Mesendoderm (in vitro differentiated cells): ENCODE results near the gene LHX1.
A peak's percentile ranks its signal among the peaks of the same experiment; 100 is the strongest.

Experiments used
- DNase-seq: peaks from one replicate; pipeline ENCODE4 v3.0.0; 2013
- H2AK5ac ChIP-seq: 2 replicates; pipeline ENCODE4 v1.6.1; 2013; ENCODE audit warnings: low read length, inconsistent platforms
- H2BK120ac ChIP-seq: 2 replicates; pipeline ENCODE4 v1.6.1; 2013; ENCODE audit warnings: low read depth, mild to moderate bottlenecking, low read length, moderate library complexity, mixed read lengths
- H2BK15ac ChIP-seq: replicated peaks from 2 replicates; pipeline ENCODE4 v1.6.1; 2013; ENCODE audit warnings: low read depth, mild to moderate bottlenecking, moderate library complexity
- H2BK5ac ChIP-seq: 2 replicates; pipeline ENCODE4 v1.6.1; 2013; ENCODE audit warnings: low read length, inconsistent platforms
- H3K18ac ChIP-seq: 2 replicates; pipeline ENCODE4 v1.6.1; 2013; ENCODE audit warnings: mild to moderate bottlenecking, low read length, mixed read lengths
- H3K23ac ChIP-seq: one replicate; pipeline ENCODE4 v1.6.1; 2013; ENCODE audit warnings: low read length
- H3K27ac ChIP-seq: 2 replicates; pipeline ENCODE4 v1.5.1; 2013; ENCODE audit warnings: low read depth, mild to moderate bottlenecking, inconsistent platforms, low read length, moderate library complexity
- H3K27me3 ChIP-seq: 2 replicates; pipeline ENCODE4 v1.6.1; 2013; ENCODE audit warnings: low read length, control low read depth, mild to moderate bottlenecking, inconsistent platforms; ENCODE audit not compliant: insufficient read depth, poor library complexity
- H3K36me3 ChIP-seq: 2 replicates; pipeline ENCODE4 v1.6.1; 2013; ENCODE audit warnings: low read length, inconsistent platforms; ENCODE audit not compliant: control insufficient read depth, insufficient read depth
- H3K4ac ChIP-seq: one replicate; pipeline ENCODE4 v1.6.1; 2013; ENCODE audit warnings: low read depth, mild to moderate bottlenecking, low read length, moderate library complexity
- H3K4me1 ChIP-seq: 2 replicates; pipeline ENCODE4 v1.6.1; 2013; ENCODE audit warnings: low read depth, low read length, inconsistent platforms; ENCODE audit not compliant: control insufficient read depth
- H3K4me2 ChIP-seq: 2 replicates; pipeline ENCODE4 v1.6.1; 2013; ENCODE audit warnings: low read length
- H3K4me3 ChIP-seq: 2 replicates; pipeline ENCODE4 v1.5.1; 2013; ENCODE audit warnings: mild to moderate bottlenecking, low read length
- H3K56ac ChIP-seq: one replicate; pipeline ENCODE4 v1.6.1; 2013; ENCODE audit warnings: low read length
- H3K79me1 ChIP-seq: 2 replicates; pipeline ENCODE4 v1.6.1; 2013; ENCODE audit warnings: low read length, inconsistent platforms
- H3K79me2 ChIP-seq: 2 replicates; pipeline ENCODE4 v1.6.1; 2013; ENCODE audit warnings: mild to moderate bottlenecking, low read length; ENCODE audit not compliant: control insufficient read depth, insufficient read depth
- H3K9ac ChIP-seq: 2 replicates; pipeline ENCODE4 v1.6.1; 2013; ENCODE audit warnings: low read length, inconsistent platforms
- H4K5ac ChIP-seq: one replicate; pipeline ENCODE4 v1.6.1; 2013; ENCODE audit warnings: low read length
- H4K8ac ChIP-seq: one replicate; pipeline ENCODE4 v1.6.1; 2013; ENCODE audit warnings: low read depth, mild to moderate bottlenecking, control low read depth, low read length, moderate library complexity
- WGBS: extraction: QIAGEN DNeasy Blood & Tissue Kit; methylation state at CpG from one replicate; pipeline ENCODE4 v1.1.7; 2013; ENCODE audit warnings: low lambda C conversion rate, missing lambda C conversion rate; ENCODE audit not compliant: insufficient coverage; ENCODE audit errors: extremely low coverage; 5-methylcytosine and 5-hydroxymethylcytosine counted together

The LHX1 gene

DNA sequence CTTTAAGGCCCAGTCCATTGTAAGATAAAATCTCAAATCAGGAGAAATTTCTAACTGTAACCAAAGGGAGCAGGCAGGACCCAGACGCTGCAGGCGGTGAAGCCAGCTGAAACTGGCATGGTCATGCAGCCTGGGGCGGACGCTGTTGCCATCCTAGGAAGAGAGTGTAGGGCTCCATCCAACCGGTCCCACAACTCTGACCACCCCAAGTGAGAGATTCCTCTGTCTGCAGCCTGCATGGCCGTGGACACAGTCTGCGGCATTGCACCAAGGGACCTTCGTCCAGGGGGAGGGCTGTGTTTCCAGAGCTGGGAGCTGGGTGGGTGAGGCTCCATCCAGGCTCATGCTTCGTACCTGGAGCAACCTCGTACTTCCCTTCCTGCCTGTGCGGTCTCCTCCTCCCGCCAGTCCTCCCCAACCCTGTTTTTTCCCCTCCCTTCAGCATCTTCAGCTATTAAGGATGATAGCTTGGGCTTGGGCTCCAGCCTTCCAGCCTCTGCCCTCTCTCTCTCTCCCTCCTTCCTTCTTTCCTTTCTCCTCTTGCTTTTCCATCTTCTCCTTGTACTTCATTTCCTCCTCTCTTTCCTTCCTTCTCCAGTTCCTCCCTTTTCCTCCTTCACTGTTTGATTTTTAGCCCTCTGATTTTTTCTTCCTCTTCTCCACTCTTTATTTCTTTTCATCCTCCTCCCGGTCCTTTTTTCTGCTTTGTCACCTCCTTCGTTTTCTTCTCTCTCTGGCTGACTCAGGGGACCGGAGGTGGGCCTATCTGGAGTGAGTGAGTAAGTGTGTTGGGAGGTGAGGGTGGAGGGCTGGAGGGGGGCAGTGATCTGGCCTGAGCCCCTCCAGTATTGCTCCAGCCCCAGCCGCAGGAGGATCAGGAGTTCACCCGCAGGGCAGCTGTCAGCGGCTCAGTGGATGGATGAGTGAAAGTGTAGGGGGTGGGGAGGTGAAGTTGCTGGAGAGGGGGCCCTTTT is 17.0 kb upstream of the LHX1 start:
- Histone ChIP-seq H3K27me3 (no peaks in the 10 kb centered on the region), H3K18ac (peak overlapping the region; percentile 76), H3K4me3 (no peak overlapping the region), H3K4me2 (no peak overlapping the region), H2BK15ac (no peak overlapping the region), H2BK120ac (no peak overlapping the region), H4K8ac (no peak overlapping the region), H3K23ac (no peak overlapping the region), H2AK5ac (peak overlapping the region; percentile 57), H3K4me1 (peaks cover 45% of the 10 kb centered on the region), H3K79me1 (peaks cover 2% of the 10 kb centered on the region), H3K9ac (peak overlapping the region; percentile 55), H3K4ac (peak overlapping the region; percentile 83), H2BK5ac (peak overlapping the region; percentile 43), H3K27ac (peak overlapping the region; percentile 88), H3K79me2 (peaks cover 1% of the 10 kb centered on the region), H3K56ac (peak overlapping the region; percentile 63), H3K36me3 (peaks cover under 1% of the 10 kb centered on the region), H4K5ac (no peak overlapping the region)
- DNase-seq = peak; percentile 77
- no CpG with 5 or more reads among the region's 18 CpGs for WGBS

DNA sequence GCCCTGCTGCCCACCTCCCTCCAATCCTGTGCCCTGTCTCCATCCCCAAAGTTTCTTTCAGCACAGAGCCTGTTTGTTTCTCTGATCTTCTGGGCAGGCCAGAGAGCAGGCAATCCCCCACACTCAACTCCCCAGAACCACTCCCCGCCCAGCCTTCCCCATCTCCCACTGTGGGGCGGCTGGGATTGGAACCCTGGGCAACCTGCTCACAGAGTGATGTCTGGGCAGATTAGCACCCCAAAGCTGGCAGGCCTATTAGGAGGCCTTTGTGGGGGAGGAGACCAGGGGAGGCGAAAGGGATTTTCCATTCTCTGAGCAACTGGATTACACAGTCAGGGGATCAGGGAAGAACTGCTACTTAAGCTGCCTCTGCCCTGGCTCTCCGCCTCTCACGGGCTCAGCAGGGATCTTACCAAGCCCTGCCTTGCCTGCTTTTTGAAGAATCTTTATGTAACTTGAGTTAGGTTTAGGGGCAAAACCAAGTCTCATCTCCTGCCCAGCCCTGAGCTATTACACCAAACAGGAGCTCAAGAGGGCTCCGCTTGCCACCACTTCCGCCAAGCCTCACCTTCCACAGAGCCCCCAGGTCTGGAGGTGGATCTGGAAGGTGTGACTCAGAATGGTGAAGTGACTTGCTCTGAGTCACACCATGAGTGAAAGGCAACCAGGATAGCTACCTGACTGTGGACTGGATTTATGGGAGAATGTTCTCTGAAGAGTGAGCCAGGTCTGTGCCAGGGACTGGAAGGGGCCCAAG is 16.0 kb upstream of the LHX1 start:
- no peak overlapping the region for H2BK15ac ChIP-seq
- peak; percentile 92 for DNase-seq
- H3K56ac ChIP-seq = peak overlapping the region; percentile 74
- peak overlapping the region; percentile 83 for H3K4ac ChIP-seq
- H3K36me3 ChIP-seq = peaks cover 2% of the 10 kb centered on the region
- H2BK120ac ChIP-seq = no peak overlapping the region
- peaks cover 53% of the 10 kb centered on the region for H3K4me1 ChIP-seq
- peak overlapping the region; percentile 6 for H2AK5ac ChIP-seq
- H3K27me3 ChIP-seq = no peaks in the 10 kb centered on the region
- H3K79me2 ChIP-seq = peaks cover 3% of the 10 kb centered on the region
- peak overlapping the region; percentile 55 for H3K9ac ChIP-seq
- peaks cover 5% of the 10 kb centered on the region for H3K79me1 ChIP-seq
- no peak overlapping the region for H4K5ac ChIP-seq
- peak overlapping the region; percentile 28 for H2BK5ac ChIP-seq
- WGBS = no CpG with 5 or more reads among the region's 7 CpGs
- no peak overlapping the region for H3K4me3 ChIP-seq
- peak overlapping the region; percentile 76 for H3K18ac ChIP-seq
- peak overlapping the region; percentile 88 for H3K27ac ChIP-seq
- no peak overlapping the region for H3K23ac ChIP-seq
- no peak overlapping the region for H4K8ac ChIP-seq
- H3K4me2 ChIP-seq = no peak overlapping the region

DNA sequence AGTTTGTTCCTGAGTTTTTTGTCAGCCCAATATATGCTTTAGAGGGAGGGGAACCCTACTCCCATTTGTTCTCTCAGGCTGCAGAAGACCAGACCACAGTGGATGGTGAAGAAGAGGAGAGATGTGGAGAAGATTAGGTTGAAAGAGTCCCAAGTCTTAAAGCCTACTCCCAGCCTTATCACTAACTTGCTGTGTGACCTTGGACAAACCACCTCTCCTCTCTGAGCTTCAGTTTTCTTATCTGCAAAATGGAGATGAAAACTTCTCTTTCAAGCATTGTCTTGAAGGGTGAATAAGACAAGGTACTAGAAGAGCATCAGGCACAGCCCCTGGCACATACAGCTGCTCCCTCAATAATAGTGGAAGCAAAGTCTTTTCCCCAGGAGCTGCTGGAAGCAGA is 15.1 kb upstream of the LHX1 start:
- Histone ChIP-seq H4K5ac (no peak overlapping the region), H3K27ac (no peak overlapping the region), H3K36me3 (peaks cover 2% of the 10 kb centered on the region), H3K27me3 (no peaks in the 10 kb centered on the region), H3K23ac (no peak overlapping the region), H3K79me2 (peaks cover 3% of the 10 kb centered on the region), H2BK5ac (no peak overlapping the region), H3K4ac (no peak overlapping the region), H4K8ac (no peak overlapping the region), H2BK120ac (no peak overlapping the region), H3K4me1 (peaks cover 58% of the 10 kb centered on the region), H2AK5ac (no peak overlapping the region), H2BK15ac (no peak overlapping the region), H3K4me2 (no peak overlapping the region), H3K9ac (no peak overlapping the region), H3K56ac (peak overlapping the region; percentile 12), H3K79me1 (peaks cover 5% of the 10 kb centered on the region), H3K18ac (no peak overlapping the region), H3K4me3 (no peak overlapping the region)
- no peak for DNase-seq

DNA sequence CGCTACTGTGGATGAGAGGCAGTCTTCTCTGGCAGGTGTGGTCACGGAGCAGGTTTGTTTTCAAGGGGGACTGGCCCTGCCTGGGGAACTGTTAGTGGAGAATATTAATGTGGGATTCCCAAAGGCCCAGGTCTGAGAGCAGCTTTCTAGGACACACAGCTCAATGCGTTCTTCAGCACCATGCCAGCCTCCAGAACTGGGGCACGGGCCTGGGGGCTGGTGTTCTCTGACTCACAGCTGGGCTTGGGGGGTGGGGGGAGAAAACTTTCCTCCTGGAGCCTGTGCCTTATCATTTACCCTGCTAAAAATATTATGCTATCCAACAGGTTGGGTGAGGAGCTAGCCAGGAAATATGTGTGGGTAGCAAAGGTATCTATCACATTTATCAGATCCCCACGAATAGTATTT is 13.5 kb upstream of the LHX1 start:
- no peak for DNase-seq
- WGBS = no CpG with 5 or more reads among the region's 5 CpGs
- H3K4me1 ChIP-seq = peaks cover 62% of the 10 kb centered on the region

DNA sequence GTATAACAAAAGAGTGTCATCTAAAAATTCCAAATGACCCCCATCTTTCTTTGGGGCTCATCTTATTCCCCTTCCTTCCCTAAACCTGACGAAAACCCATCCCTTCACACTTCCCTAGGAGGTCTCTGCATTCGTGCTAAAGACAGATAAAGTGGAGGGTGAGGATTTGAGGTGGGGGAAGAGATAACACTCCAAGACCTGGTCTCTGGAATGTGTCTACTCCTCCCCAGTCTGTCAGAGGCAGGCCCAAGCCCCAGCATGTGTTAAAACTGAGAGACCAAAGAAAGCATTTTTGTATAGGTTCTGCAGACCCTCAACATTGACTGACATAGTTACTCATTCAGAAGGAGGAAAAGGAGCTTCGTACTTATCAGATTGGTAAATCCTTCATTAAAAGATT is 11.0 kb upstream of the LHX1 start:
- H3K23ac ChIP-seq = no peak overlapping the region
- H3K27me3 ChIP-seq = peaks cover 2% of the 10 kb centered on the region
- H2BK15ac ChIP-seq = no peak overlapping the region
- peaks cover 58% of the 10 kb centered on the region for H3K4me1 ChIP-seq
- H3K9ac ChIP-seq = no peak overlapping the region
- no peak overlapping the region for H3K4me3 ChIP-seq
- WGBS = no CpG with 5 or more reads among the region's 3 CpGs
- H2AK5ac ChIP-seq = no peak overlapping the region
- H4K8ac ChIP-seq = no peak overlapping the region
- H2BK120ac ChIP-seq = no peak overlapping the region
- H3K18ac ChIP-seq = no peak overlapping the region
- no peak overlapping the region for H3K27ac ChIP-seq
- H3K36me3 ChIP-seq = peaks cover 4% of the 10 kb centered on the region
- H2BK5ac ChIP-seq = peak overlapping the region; percentile 18
- peak; percentile 95 for DNase-seq
- H3K4ac ChIP-seq = no peak overlapping the region
- peaks cover 6% of the 10 kb centered on the region for H3K79me2 ChIP-seq
- no peak overlapping the region for H3K4me2 ChIP-seq
- peaks cover 10% of the 10 kb centered on the region for H3K79me1 ChIP-seq
- no peak overlapping the region for H3K56ac ChIP-seq
- H4K5ac ChIP-seq = no peak overlapping the region

More for the DNA sequence above, 13.5 kb upstream of the LHX1 start:
- Histone ChIP-seq H3K27me3 (no peaks in the 10 kb centered on the region), H2AK5ac (no peak overlapping the region), H3K27ac (no peak overlapping the region), H3K79me2 (peaks cover 3% of the 10 kb centered on the region), H3K4me3 (no peak overlapping the region), H3K18ac (peak overlapping the region; percentile 16), H2BK15ac (no peak overlapping the region), H3K4ac (no peak overlapping the region), H3K9ac (no peak overlapping the region), H3K23ac (no peak overlapping the region), H3K56ac (no peak overlapping the region), H4K5ac (no peak overlapping the region), H3K79me1 (peaks cover 7% of the 10 kb centered on the region), H2BK120ac (no peak overlapping the region), H2BK5ac (no peak overlapping the region), H3K36me3 (peaks cover 2% of the 10 kb centered on the region), H4K8ac (no peak overlapping the region), H3K4me2 (no peak overlapping the region)
